GM23338 (cell line): ENCODE measurements around the gene TPT1. TPM values are rescaled to one million over a fixed set of nuclear protein-coding genes. Genes with fewer than 3 reads are reported as not detected.

Experiments used
- ATAC-seq: fragments of 200-7000 bp; cut with Tn5 transposase; 3 replicates; pipeline ENCODE4 v1.9.1; 2020
- DNase-seq: peaks from one replicate; pipeline ENCODE4 v3.0.0-alpha.2; 2015; ENCODE audit warnings: low spot score
- H2AFZ ChIP-seq: fragments of 200-600 bp; sonication (generic); 2 replicates; pipeline ENCODE4 v1.8.0; 2016; ENCODE audit warnings: antibody characterized with exemption, mild to moderate bottlenecking, moderate library complexity
- H3F3A ChIP-seq: fragments of 200-600 bp; sonication (generic); replicated peaks from 2 replicates; pipeline ENCODE4 v1.8.0; 2017; ENCODE audit warnings: antibody characterized with exemption, mixed run types, low read depth
- H3K27ac ChIP-seq: fragments of 200-600 bp; sonication (generic); 2 replicates; pipeline ENCODE4 v1.6.1; 2016; ENCODE audit warnings: low read depth
- H3K27me3 ChIP-seq: fragments of 200-600 bp; sonication (generic); 2 replicates; pipeline ENCODE4 v1.8.0; 2016; ENCODE audit warnings: mild to moderate bottlenecking, mixed run types, moderate library complexity; ENCODE audit not compliant: insufficient read depth
- H3K36me3 ChIP-seq: fragments of 200-600 bp; sonication (generic); 2 replicates; pipeline ENCODE4 v1.8.0; 2016; ENCODE audit warnings: mild to moderate bottlenecking; ENCODE audit not compliant: insufficient read depth
- H3K4me1 ChIP-seq: fragments of 200-600 bp; sonication (generic); 2 replicates; pipeline ENCODE4 v1.8.0; 2016; ENCODE audit warnings: mild to moderate bottlenecking, moderate library complexity; ENCODE audit not compliant: insufficient read depth
- H3K4me2 ChIP-seq: fragments of 200-600 bp; sonication (generic); 2 replicates; pipeline ENCODE4 v1.7.1; 2017; ENCODE audit warnings: mixed run types
- H3K4me3 ChIP-seq: fragments of 200-600 bp; sonication (generic); 2 replicates; pipeline ENCODE4 v1.6.1; 2016; ENCODE audit warnings: mixed run types
- H3K79me2 ChIP-seq: fragments of 200-600 bp; sonication (generic); replicated peaks from 2 replicates; pipeline ENCODE4 v1.8.0; 2017; ENCODE audit warnings: mild to moderate bottlenecking; ENCODE audit not compliant: insufficient read depth
- H3K9me2 ChIP-seq: fragments of 200-600 bp; sonication (generic); 2 replicates; pipeline ENCODE4 v1.8.0; 2017; ENCODE audit not compliant: insufficient read depth
- H4K20me1 ChIP-seq: fragments of 200-600 bp; sonication (generic); replicated peaks from 2 replicates; pipeline ENCODE4 v1.8.0; 2017; ENCODE audit warnings: mild to moderate bottlenecking; ENCODE audit not compliant: insufficient read depth
- H3K27ac Mint-ChIP-seq: 2 replicates; pipeline ENCODE4 v1.8.0; 2020; ENCODE audit warnings: inconsistent platforms, mild to moderate bottlenecking, moderate library complexity, mixed read lengths
- H3K27me3 Mint-ChIP-seq: 3 replicates; pipeline ENCODE4 v1.8.0; 2022; ENCODE audit warnings: low read depth, mild to moderate bottlenecking, moderate library complexity, mixed read lengths, inconsistent platforms; ENCODE audit not compliant: insufficient read depth, poor library complexity
- H3K36me3 Mint-ChIP-seq: 3 replicates; pipeline ENCODE4 v1.8.0; 2021; ENCODE audit warnings: low read depth, mild to moderate bottlenecking, inconsistent platforms, moderate library complexity, mixed read lengths
- H3K4me1 Mint-ChIP-seq: 3 replicates; pipeline ENCODE4 v1.8.0; 2020; ENCODE audit warnings: mild to moderate bottlenecking, inconsistent platforms, mixed read lengths
- H3K4me3 Mint-ChIP-seq: 3 replicates; pipeline ENCODE4 v1.8.0; 2021; ENCODE audit warnings: moderate library complexity, mild to moderate bottlenecking, inconsistent platforms, mixed read lengths
- H3K9me3 Mint-ChIP-seq: 3 replicates; pipeline ENCODE4 v1.8.0; 2020; ENCODE audit warnings: moderate library complexity, mild to moderate bottlenecking, inconsistent platforms, mixed read lengths
- CREB1 ChIP-seq: fragments of 250-450 bp; sonication (Bioruptor Pico); IDR thresholded peaks from 2 replicates; pipeline ENCODE4 v1.5.0; 2020; ENCODE audit warnings: low read depth, mild to moderate bottlenecking, moderate library complexity
- CTCF ChIP-seq, 2 experiments: fragments of 200-600 bp in 1 of 2; sonication (generic) in 1 of 2; conservative IDR thresholded peaks; 2 replicates each; pipeline versions ENCODE4 v1.5.1 to v1.6.1; 2016 to 2017; ENCODE audit warnings: antibody characterized with exemption in 2 of 2, low read depth in 2 of 2, mild to moderate bottlenecking in 2 of 2, moderate library complexity in 1 of 2
- ETS1 ChIP-seq: IDR thresholded peaks from 2 replicates; pipeline ENCODE4 v1.6.1; 2016; ENCODE audit warnings: antibody characterized with exemption
- EZH2 ChIP-seq: fragments of 200-600 bp; sonication (generic); IDR thresholded peaks from one replicate; pipeline ENCODE4 v1.8.0; 2017; ENCODE audit warnings: antibody characterized with exemption, mild to moderate bottlenecking, low read depth; ENCODE audit not compliant: unreplicated experiment
- EZH2phosphoT487 ChIP-seq: fragments of 200-600 bp; sonication (generic); IDR thresholded peaks from one replicate; pipeline ENCODE4 v1.8.1; 2018; ENCODE audit warnings: antibody characterized with exemption; ENCODE audit not compliant: unreplicated experiment
- JUNB ChIP-seq: IDR thresholded peaks from one replicate; pipeline ENCODE4 v1.6.1; 2016; ENCODE audit warnings: antibody characterized with exemption; ENCODE audit not compliant: unreplicated experiment
- NANOG ChIP-seq: IDR thresholded peaks from 2 replicates; pipeline ENCODE4 v1.6.1; 2016; ENCODE audit warnings: antibody characterized with exemption, borderline replicate concordance
- POLR2AphosphoS5 ChIP-seq: IDR thresholded peaks from 2 replicates; pipeline ENCODE4 v1.6.1; 2016; ENCODE audit warnings: antibody characterized with exemption, low read depth
- REST ChIP-seq: IDR thresholded peaks from one replicate; pipeline ENCODE4 v1.6.1; 2018; ENCODE audit warnings: antibody characterized with exemption; ENCODE audit not compliant: unreplicated experiment
- STAT1 ChIP-seq: IDR thresholded peaks from one replicate; pipeline ENCODE4 v1.6.1; 2016; ENCODE audit warnings: antibody characterized with exemption; ENCODE audit not compliant: unreplicated experiment
- ZNF114 ChIP-seq: fragments of 250-450 bp; sonication (Bioruptor Pico); IDR thresholded peaks from 2 replicates; pipeline ENCODE4 v1.5.0; 2020; ENCODE audit warnings: mild to moderate bottlenecking, moderate library complexity
- ZNF331 ChIP-seq: fragments of 250-450 bp; sonication (Bioruptor Pico); IDR thresholded peaks from 2 replicates; pipeline ENCODE4 v1.5.0; 2020; ENCODE audit warnings: low read depth, mild to moderate bottlenecking, moderate library complexity
- ZNF462 ChIP-seq: fragments of 250-450 bp; sonication (Bioruptor Pico); IDR thresholded peaks from 2 replicates; pipeline ENCODE4 v1.5.0; 2020; ENCODE audit warnings: mild to moderate bottlenecking, moderate library complexity
- polyA plus RNA-seq: library from polyadenylated mRNA; unstranded; fragments of >200 nt; fragmentation: Nextera tagmentation; extraction: Ambion mirVana; gene quantifications from 2 replicates; pipeline ENCODE4 v1.2.1, GENCODE V29; 2016
- total RNA-seq: library from RNA; depleted of rRNA; stranded (reverse); fragments of >200 nt; shearing (Covaris generic); gene quantifications from 2 replicates; pipeline ENCODE4 v1.2.3, GENCODE V29; 2014

The TPT1 gene
- total and polyA plus RNA-seq, 2 experiments from 2014 or later, result 1,385 to 2,519 TPM

GRCh38 chr13:45335397-45336024 lies 5.5 kb downstream of the TPT1 start:
- Histone ChIP-seq H3K4me1 (peaks cover 33% of the 10 kb centered on the region), H4K20me1 (peaks cover 47% of the 10 kb centered on the region), H3K27me3 (no peaks in the 10 kb centered on the region), H3K9me2 (no peaks in the 10 kb centered on the region), H3K4me2 (no peak overlapping the region), H3F3A (peaks cover 64% of the 10 kb centered on the region), H2AFZ (no peak overlapping the region), H3K79me2 (peaks cover 39% of the 10 kb centered on the region), H3K4me3 (no peak overlapping the region), H3K27ac (peak overlapping the region; percentile 85), H3K36me3 (peaks cover 43% of the 10 kb centered on the region)
- TF ChIP-seq EZH2phosphoT487 (no peak), NANOG (no peak), STAT1 (no peak), ETS1 (no peak), ZNF331 (CRISPR knock-in tag) (no peak), CTCF (conservative IDR thresholded peaks at IDR 0.05; ENCODE audit: low read depth in 2 of 2) (no peak), JUNB (no peak), REST (no peak), EZH2 (no peak), CREB1 (no peak), POLR2AphosphoS5 (no peak; the same call in none of the 2 replicates), ZNF114 (CRISPR knock-in tag) (no peak), ZNF462 (no peak)
- Mint-ChIP-seq H3K36me3 (peaks cover 64% of the 10 kb centered on the region), H3K9me3 (peaks cover 6% of the 10 kb centered on the region; the same call in 2 of the 3 replicates), H3K4me1 (peaks cover 68% of the 10 kb centered on the region), H3K4me3 (no peak overlapping the region), H3K27ac (peak overlapping the region; percentile 46), H3K27me3 (peaks cover 24% of the 10 kb centered on the region)
- DNase-seq, result no peak
- peak; percentile 1; the same call in 1 of the 3 replicates for ATAC-seq
